ENCODE measurements around the gene SWT1. TPM values are rescaled to one million over a fixed set of nuclear protein-coding genes. Genes with fewer than 3 reads are reported as not detected.

The SWT1 gene
- total and polyA plus RNA-seq, 2 of the 13 experiments (the other 11 are each of a cell fraction or from before 2014, with no cell fraction given) = 1.7 to 2.5 TPM

- no peak for TF ChIP-seq ZNF281 (CRISPR knock-in tag; IDR thresholded peaks at IDR 0.05; ENCODE audit: borderline replicate concordance)
- no peak for TF ChIP-seq ZNF350 (CRISPR knock-in tag; IDR thresholded peaks at IDR 0.05; ENCODE audit: borderline replicate concordance, low read depth)
- 0 out of 2 replicates have a peak, but pooled peaks have one; percentile 17 for TF ChIP-seq ZNF33B (CRISPR knock-in tag; IDR thresholded peaks at IDR 0.05)
- TF ChIP-seq BCL6 (CRISPR knock-in tag; IDR thresholded peaks at IDR 0.05) = no peak
- TF ChIP-seq KLF11 (CRISPR knock-in tag; IDR thresholded peaks at IDR 0.05) = no peak
- TF ChIP-seq MAF1 (CRISPR knock-in tag; IDR thresholded peaks at IDR 0.05; ENCODE audit: borderline replicate concordance) = 0 out of 2 replicates have a peak, but pooled peaks have one; percentile 63
- peak; percentile 22 for TF ChIP-seq CBX1 (IDR thresholded peaks at IDR 0.05; ENCODE audit: low read depth)
- TF ChIP-seq XRCC5 (optimal IDR thresholded peaks at IDR 0.05; ENCODE audit: low read length) = no peak
- TF ChIP-seq GATA4 (IDR thresholded peaks at IDR 0.05; ENCODE audit: borderline replicate concordance, low read depth) = no peak
- TF ChIP-seq, protein P1, sequence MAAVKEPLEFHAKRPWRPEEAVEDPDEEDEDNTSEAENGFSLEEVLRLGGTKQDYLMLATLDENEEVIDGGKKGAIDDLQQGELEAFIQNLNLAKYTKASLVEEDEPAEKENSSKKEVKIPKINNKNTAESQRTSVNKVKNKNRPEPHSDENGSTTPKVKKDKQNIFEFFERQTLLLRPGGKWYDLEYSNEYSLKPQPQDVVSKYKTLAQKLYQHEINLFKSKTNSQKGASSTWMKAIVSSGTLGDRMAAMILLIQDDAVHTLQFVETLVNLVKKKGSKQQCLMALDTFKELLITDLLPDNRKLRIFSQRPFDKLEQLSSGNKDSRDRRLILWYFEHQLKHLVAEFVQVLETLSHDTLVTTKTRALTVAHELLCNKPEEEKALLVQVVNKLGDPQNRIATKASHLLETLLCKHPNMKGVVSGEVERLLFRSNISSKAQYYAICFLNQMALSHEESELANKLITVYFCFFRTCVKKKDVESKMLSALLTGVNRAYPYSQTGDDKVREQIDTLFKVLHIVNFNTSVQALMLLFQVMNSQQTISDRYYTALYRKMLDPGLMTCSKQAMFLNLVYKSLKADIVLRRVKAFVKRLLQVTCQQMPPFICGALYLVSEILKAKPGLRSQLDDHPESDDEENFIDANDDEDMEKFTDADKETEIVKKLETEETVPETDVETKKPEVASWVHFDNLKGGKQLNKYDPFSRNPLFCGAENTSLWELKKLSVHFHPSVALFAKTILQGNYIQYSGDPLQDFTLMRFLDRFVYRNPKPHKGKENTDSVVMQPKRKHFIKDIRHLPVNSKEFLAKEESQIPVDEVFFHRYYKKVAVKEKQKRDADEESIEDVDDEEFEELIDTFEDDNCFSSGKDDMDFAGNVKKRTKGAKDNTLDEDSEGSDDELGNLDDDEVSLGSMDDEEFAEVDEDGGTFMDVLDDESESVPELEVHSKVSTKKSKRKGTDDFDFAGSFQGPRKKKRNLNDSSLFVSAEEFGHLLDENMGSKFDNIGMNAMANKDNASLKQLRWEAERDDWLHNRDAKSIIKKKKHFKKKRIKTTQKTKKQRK (IDR thresholded peaks at IDR 0.05; ENCODE audit: low read length) = no peak
- no peak for TF ChIP-seq GATAD1 (CRISPR knock-in tag; IDR thresholded peaks at IDR 0.05)
- no peak for TF ChIP-seq PRMT3 (CRISPR knock-in tag; IDR thresholded peaks at IDR 0.05; ENCODE audit: borderline replicate concordance, low read depth)
- TF ChIP-seq TFDP1 (CRISPR knock-in tag; IDR thresholded peaks at IDR 0.05; ENCODE audit: borderline replicate concordance) = 0 out of 2 replicates have a peak, but pooled peaks have one; percentile 7
- no peak for TF ChIP-seq ZNF720 (CRISPR knock-in tag; IDR thresholded peaks at IDR 0.05)
- TF ChIP-seq ZNF17 (CRISPR knock-in tag; IDR thresholded peaks at IDR 0.05) = no peak
- no peak for TF ChIP-seq THAP8 (CRISPR knock-in tag; IDR thresholded peaks at IDR 0.05; ENCODE audit: borderline replicate concordance)
- no peak for TF ChIP-seq ZNF138 (CRISPR knock-in tag; IDR thresholded peaks at IDR 0.05; ENCODE audit: low read depth)
- no peak for TF ChIP-seq FOXP1 (IDR thresholded peaks at IDR 0.05)
- no peak for TF ChIP-seq FOXP1 (CRISPR knock-in tag; IDR thresholded peaks at IDR 0.05)
- TF ChIP-seq CENPT (CRISPR knock-in tag; IDR thresholded peaks at IDR 0.05; ENCODE audit: low read depth) = 0 out of 2 replicates have a peak, but pooled peaks have one; percentile 59
- TF ChIP-seq SRSF4 (IDR thresholded peaks at IDR 0.05; ENCODE audit: low read depth, low read length, poor library complexity, severe bottlenecking) = no peak
- no peak for TF ChIP-seq JUN (CRISPR knock-in tag; IDR thresholded peaks at IDR 0.05)
- TF ChIP-seq ZNF670 (CRISPR knock-in tag; IDR thresholded peaks at IDR 0.05; ENCODE audit: borderline replicate concordance) = no peak
- 0 out of 2 replicates have a peak, but pooled peaks have one; percentile 19 for TF ChIP-seq ZNF230 (CRISPR knock-in tag; IDR thresholded peaks at IDR 0.05)
These were observed 596 bp upstream of the SWT1 start (continued) for GRCh38 chr1:185156288-185156853.

Data from HepG2 (cell line).